M059J (cell line): ENCODE data around the gene FAM168B. TPM values are rescaled to one million over a fixed set of nuclear protein-coding genes. Genes with fewer than 3 reads are reported as not detected.
"Not testable (repeated sequence)": the region's sequence is repeated elsewhere in the genome, so short reads cannot be mapped to it uniquely, and the experiment has no call there.

Source experiments
- DNase-seq: peaks from one replicate; pipeline ENCODE4 v3.0.0-alpha.2; 2012; ENCODE audit warnings: low read depth
- total RNA-seq: library from RNA; depleted of rRNA; stranded (reverse); fragments of >200 nt; shearing (Covaris generic); gene quantifications from 2 replicates; pipeline ENCODE4 v1.2.3, GENCODE V29; 2014; rRNA removed

FAM168B gene
- total RNA-seq, result 82.7 and 92.4 TPM in 2 replicates

GRCh38 chr2:131093006-131093695 is at the start of gene FAM168B:
FAM168B (minus strand) TSS chr2:131093460; CDS start chr2:131082646, 10,814 bp downstream.
- DNase-seq, result peak; percentile 81

GRCh38 chr2:131142849-131143248 is 49.6 kb upstream of the FAM168B start:
- no peak for DNase-seq

GRCh38 chr2:131140581-131140980 is 47.3 kb upstream of the FAM168B start:
- no peak for DNase-seq

- DNase-seq, result no peak
These were observed 39.5 kb upstream of the FAM168B start for GRCh38 chr2:131132729-131133128.

GRCh38 chr2:131130298-131130596 is 37.0 kb upstream of the FAM168B start:
- DNase-seq, result no peak

- DNase-seq, result no peak
These were observed 34.7 kb upstream of the FAM168B start for GRCh38 chr2:131127981-131128380.

- DNase-seq, result no peak
These were observed 33.8 kb upstream of the FAM168B start for GRCh38 chr2:131127076-131127475.

GRCh38 chr2:131126436-131126835 is 33.2 kb upstream of the FAM168B start:
- DNase-seq, result no peak

- DNase-seq, result no peak
These were observed 32.0 kb upstream of the FAM168B start for GRCh38 chr2:131125195-131125757.

GRCh38 chr2:131123192-131123591 is 29.9 kb upstream of the FAM168B start:
- DNase-seq, result no peak

- no peak for DNase-seq
These were observed 29.2 kb upstream of the FAM168B start for GRCh38 chr2:131122496-131122895.

GRCh38 chr2:131121464-131121863 is 28.2 kb upstream of the FAM168B start:
- DNase-seq, result peak; percentile 6

GRCh38 chr2:131120815-131121317 is 27.6 kb upstream of the FAM168B start:
- no peak for DNase-seq

GRCh38 chr2:131115752-131116151 is 22.5 kb upstream of the FAM168B start:
- no peak for DNase-seq

- DNase-seq, result not testable (repeated sequence)
These were observed 21.7 kb upstream of the FAM168B start for GRCh38 chr2:131114950-131115349.

GRCh38 chr2:131113566-131114227 is 20.4 kb upstream of the FAM168B start:
- DNase-seq, result no peak

- DNase-seq, result no peak
These were observed 19.3 kb upstream of the FAM168B start for GRCh38 chr2:131112529-131112928.

- DNase-seq, result peak; percentile 69
These were observed 12.9 kb upstream of the FAM168B start for GRCh38 chr2:131105950-131106801.

GRCh38 chr2:131105156-131105949 is 12.1 kb upstream of the FAM168B start, which contains the start of gene PLEKHB2:
PLEKHB2 (plus strand) TSS chr2:131105336; CDS start chr2:131120942, 15,606 bp downstream.
- peak; percentile 80 for DNase-seq

GRCh38 chr2:131104487-131105155 is 11.4 kb upstream of the FAM168B start:
- DNase-seq, result peak; percentile 74
